GM12878 (cell line): ENCODE data around the gene WWC2. TPM values are rescaled to one million over a fixed set of nuclear protein-coding genes. Genes with fewer than 3 reads are reported as not detected.

Experiments used
- ATAC-seq: fragments of 200-7000 bp; cut with Tn5 transposase; 3 replicates; pipeline ENCODE4 v1.9.1; 2020; ENCODE audit warnings: mild to moderate bottlenecking, moderate library complexity
- BruUV-seq: library from RNA; stranded (reverse); fragments of 400-500 nt; replicated peaks from 2 replicates; lab custom pipeline; 2021; lab: Mats Ljungman, UMichigan
- CTCF ChIA-PET: fragments of 300-600 bp; sonication (Branson Sonifier 250); formaldehyde crosslinking; extraction: SDS; loops from one replicate; lab custom pipeline; 2021; ENCODE audit warnings: inconsistent platforms; lab: Yijun Ruan, JAX
- POLR2A ChIA-PET: fragments of 350-600 bp; formaldehyde crosslinking; extraction: SDS; loops from one replicate; lab custom pipeline; 2021; ENCODE audit warnings: inconsistent platforms; lab: Charles Lee
- RAD21 ChIA-PET: fragments of 300-600 bp; sonication (Branson Sonifier 250); formaldehyde crosslinking; loops from one replicate; lab custom pipeline; 2023; ENCODE audit warnings: antibody characterized with exemption; ENCODE audit not compliant: unreplicated experiment; lab: Charles Lee
- SMC1A ChIA-PET: fragments of 300-600 bp; sonication (Branson Sonifier 250); formaldehyde crosslinking; loops from one replicate; lab custom pipeline; 2023; ENCODE audit not compliant: unreplicated experiment, uncharacterized antibody; lab: Charles Lee
- DNase-seq: peaks from one replicate; pipeline ENCODE4 v3.0.0-alpha.2; 2011; ENCODE audit warnings: low read depth, low spot score
- FAIRE-seq: peaks from 3 replicates; lab custom pipeline; 2011; peaks lifted over from hg19 to GRCh38; lab: Jason Lieb, UNC
- H2AFZ ChIP-seq: 2 replicates; pipeline ENCODE4 v1.6.0; 2011; ENCODE audit warnings: low read depth, low read length, control low read depth; ENCODE audit not compliant: control insufficient read depth
- H3K27ac ChIP-seq: 2 replicates; pipeline ENCODE4 v1.5.1; 2011; ENCODE audit warnings: control low read depth; ENCODE audit not compliant: control insufficient read depth, insufficient read depth
- H3K27me3 ChIP-seq, 2 experiments: replicated peaks in 1 of 2; 2 replicates each; pipeline versions ENCODE4 v1.6.0 to v1.6.1; 2011; ENCODE audit warnings: low read length in 1 of 2; ENCODE audit not compliant: control insufficient read depth in 2 of 2, insufficient read depth in 2 of 2
- H3K36me3 ChIP-seq, 2 experiments: 2 replicates each; pipeline ENCODE4 v1.5.1; 2011; ENCODE audit warnings: low read length in 1 of 2; ENCODE audit not compliant: control insufficient read depth in 2 of 2, insufficient read depth in 2 of 2
- H3K4me1 ChIP-seq: 2 replicates; pipeline ENCODE4 v1.6.1; 2011; ENCODE audit warnings: mild to moderate bottlenecking, low read length, moderate library complexity, mixed read lengths; ENCODE audit not compliant: control insufficient read depth, insufficient read depth
- H3K4me2 ChIP-seq: 2 replicates; pipeline ENCODE4 v1.6.0; 2011; ENCODE audit warnings: control low read depth; ENCODE audit not compliant: control insufficient read depth, insufficient read depth
- H3K4me3 ChIP-seq: fragments of 200-600 bp; sonication (generic); 2 replicates; pipeline ENCODE4 v1.5.1; 2016
- H3K79me2 ChIP-seq: 2 replicates; pipeline ENCODE4 v1.6.0; 2011; ENCODE audit warnings: low read length; ENCODE audit not compliant: control insufficient read depth, insufficient read depth
- H3K9ac ChIP-seq: 2 replicates; pipeline ENCODE4 v1.8.0; 2011; ENCODE audit warnings: low read length, control low read depth, mixed read lengths; ENCODE audit not compliant: control insufficient read depth, insufficient read depth
- H3K9me3 ChIP-seq: replicated peaks from 3 replicates; pipeline ENCODE4 v1.5.1; 2011; ENCODE audit warnings: mild to moderate bottlenecking, low read length; ENCODE audit not compliant: control insufficient read depth, insufficient read depth
- H4K20me1 ChIP-seq: 2 replicates; pipeline ENCODE4 v1.6.0; 2011; ENCODE audit not compliant: control insufficient read depth, insufficient read depth
- ATF3 ChIP-seq: IDR thresholded peaks from 2 replicates; pipeline ENCODE4 v1.6.1; 2011; ENCODE audit warnings: low read depth, mild to moderate bottlenecking, low read length, moderate library complexity, borderline replicate concordance; ENCODE audit errors: extremely low read depth
- CHD4 ChIP-seq: fragments of 200-600 bp; sonication (generic); IDR thresholded peaks from 2 replicates; pipeline ENCODE4 v1.6.1; 2016; ENCODE audit warnings: mild to moderate bottlenecking
- ESRRA ChIP-seq: IDR thresholded peaks from 2 replicates; pipeline ENCODE4 v1.6.1; 2012; ENCODE audit warnings: mild to moderate bottlenecking, low read length, improper control_type of control experiment
- JUNB ChIP-seq: IDR thresholded peaks from 2 replicates; pipeline ENCODE4 v1.6.1; 2016; ENCODE audit warnings: antibody characterized with exemption, mild to moderate bottlenecking
- LARP7 ChIP-seq: fragments of 450-650 bp; IDR thresholded peaks from 2 replicates; pipeline ENCODE4 v1.6.1; 2017; ENCODE audit warnings: mild to moderate bottlenecking
- PBX3 ChIP-seq: IDR thresholded peaks from 2 replicates; pipeline ENCODE4 v1.6.1; 2011; ENCODE audit warnings: mild to moderate bottlenecking, low read depth, low read length, moderate library complexity; ENCODE audit not compliant: insufficient replicate concordance
- POLR2AphosphoS5 ChIP-seq: IDR thresholded peaks from 2 replicates; pipeline ENCODE4 v1.6.1; 2011; ENCODE audit warnings: mild to moderate bottlenecking, low read length, inconsistent platforms
- RBBP5 ChIP-seq: fragments of 200-600 bp; sonication (generic); conservative IDR thresholded peaks from 2 replicates; pipeline ENCODE4 v1.6.1; 2016
- SMC3 ChIP-seq: IDR thresholded peaks from 2 replicates; pipeline ENCODE4 v1.6.1; 2011; ENCODE audit warnings: low read length, improper control_type of control experiment, borderline replicate concordance
- YBX1 ChIP-seq: fragments of 450-650 bp; IDR thresholded peaks from 2 replicates; pipeline ENCODE4 v1.6.1; 2016; ENCODE audit warnings: antibody characterized with exemption
- whole genome bisulfite sequencing: methylation state at CpG from one replicate; pipeline ENCODE4 v1.1.6; 2016; ENCODE audit warnings: low lambda C conversion rate; ENCODE audit not compliant: insufficient replicate concordance, insufficient coverage; ENCODE audit errors: missing lambda C conversion rate; 5-methylcytosine and 5-hydroxymethylcytosine counted together
- in situ Hi-C: fragments of 300-500 bp; cut with MboI; formaldehyde crosslinking; loops from 9 replicates; pipeline ENCODE4 v1.14.3; 2018; ENCODE audit warnings: mixed read lengths
- intact Hi-C: fragments of 100-400 bp; cut with micrococcal nuclease; formaldehyde crosslinking; loops from one replicate; pipeline ENCODE4 v1.14.2; 2022; ENCODE audit not compliant: unreplicated experiment
- polyA plus RNA-seq, 11 experiments: library from polyadenylated mRNA; depleted of rRNA in 4 of 11; unstranded in 6 of 11; stranded (reverse) in 5 of 11; fragments of >200 nt; fragmentation: Nextera tagmentation in 4 of 11; fragmentation: Illumina TruSeq in 1 of 11; extraction: Ambion mirVana in 4 of 11; extraction: Trizol in 1 of 11; gene quantifications; 1 replicate in 1 of 11; 2 replicates in 10 of 11; pipeline versions ENCODE4 v1.2.1 to v1.2.3, GENCODE V29; 2011 to 2016; ENCODE audit warnings: inconsistent platforms in 2 of 11, missing spikeins in 2 of 11, low read depth in 1 of 11
- total RNA-seq, 4 experiments: library from RNA; depleted of rRNA in 3 of 4; stranded (reverse); fragments of >200 nt in 3 of 4; fragmentation: Illumina TruSeq in 1 of 4; extraction: Trizol in 1 of 4; gene quantifications; 2 replicates each; pipeline versions ENCODE4 v1.2.1 to v1.2.3, GENCODE V29; 2013 to 2021

WWC2 gene
- total and polyA plus RNA-seq, 10 of the 15 experiments (the other 5 are each of a cell fraction or from before 2014, with no cell fraction given) = 0.02 to 0.72 (median 0.06) TPM; not detected in 3

GRCh38 chr4:183178201-183178600, 79.1 kb downstream of the WWC2 start (continued):
- TF ChIP-seq PBX3 (no peak), CHD4 (no peak), POLR2AphosphoS5 (no peak), LARP7 (no peak), SMC3 (no peak)

GRCh38 chr4:183180096-183180495, 81.0 kb downstream of the WWC2 start:
- Histone ChIP-seq H3K4me3 (no peak overlapping the region), H2AFZ (no peak overlapping the region), H4K20me1 (no peaks in the 10 kb centered on the region), H3K4me1 (no peaks in the 10 kb centered on the region), H3K79me2 (no peaks in the 10 kb centered on the region), H3K27me3 (no peaks in the 10 kb centered on the region), H3K4me2 (no peak overlapping the region), H3K9me3 (no peaks in the 10 kb centered on the region), H3K9ac (no peak overlapping the region), H3K27ac (no peak overlapping the region), H3K36me3 (no peaks in the 10 kb centered on the region)
- POLR2A ChIA-PET = no interaction called here
- 24% methylated on average over 7 of the region's 7 CpGs for WGBS
- TF ChIP-seq YBX1 = no peak
- no peak for TF ChIP-seq JUNB
- no peak for TF ChIP-seq ATF3
- no peak for TF ChIP-seq ESRRA
- TF ChIP-seq RBBP5 = no peak
- no TSS peak for BruUV-seq
- ATAC-seq = no peak
- intact Hi-C loops (no loop called here), in situ Hi-C loops (no loop called here)
- no peak for DNase-seq
- CTCF ChIA-PET = no interaction called here
- RAD21 ChIA-PET = no interaction called here
- FAIRE-seq = no peak
- SMC1A ChIA-PET = interaction anchor here (0.7 kb wide), 1 partner anchor 80 kb away, joined by 3 read pairs; no protein-coding TSS in a partner anchor
